ENCODE measurements around the gene SLC37A2. TPM values are rescaled to one million over a fixed set of nuclear protein-coding genes. Genes with fewer than 3 reads are reported as not detected.

SLC37A2 gene
- total RNA-seq, 1 experiment from 2014 or later: 5.1 TPM

DNA sequence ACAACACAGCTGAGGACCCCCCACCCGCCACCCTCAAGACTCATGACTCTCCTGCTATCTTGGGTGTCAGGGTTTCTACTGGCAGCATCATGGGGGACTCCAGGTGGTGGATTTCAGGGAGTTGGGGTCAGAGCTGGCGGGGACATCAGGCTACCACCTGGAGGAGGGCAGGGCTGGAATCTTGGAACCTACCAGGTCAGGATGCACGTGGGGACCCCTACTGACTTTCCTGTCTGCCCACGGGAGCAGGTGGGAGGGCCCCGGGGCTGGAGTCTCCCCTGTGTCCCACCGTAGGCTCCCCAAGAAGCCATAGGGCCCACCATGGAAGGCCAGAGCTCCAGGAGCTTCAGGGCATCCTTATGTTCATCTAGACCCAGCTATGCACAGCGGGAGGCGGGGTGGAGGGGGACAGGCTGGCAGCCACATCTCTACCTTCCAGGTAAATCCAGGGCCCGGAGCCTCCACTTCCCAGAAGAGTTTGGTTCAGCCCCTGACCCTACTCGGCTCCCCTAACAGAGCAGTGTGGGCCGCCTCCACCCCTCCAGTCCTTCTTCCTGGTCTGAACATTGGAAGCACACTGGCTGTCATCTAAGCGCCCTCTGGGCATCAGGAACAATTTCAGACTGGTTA is 10.0 kb downstream of the SLC37A2 start:
- ChIA-PET RAD21 (ENCODE audit: low non-redundant PET in 1 of 2, low total read pairs in 2 of 2, uncharacterized antibody in 2 of 2, unreplicated experiment in 2 of 2) (no interaction called here), POLR2A (no interaction called here), CTCF (no interaction called here)
- ATAC-seq (no peak), DNase-seq (ENCODE audit: low read depth, low spot score) (no peak)
- H3K79me2 ChIP-seq (ENCODE audit: insufficient read depth, low read length): no peaks in the 10 kb centered on the region
- H3K9ac ChIP-seq (ENCODE audit: low read length): no peak overlapping the region
- no TSS peak for BruUV-seq (replicated peaks)
- H3K4me1 ChIP-seq (ENCODE audit: control insufficient read depth in 1 of 2, insufficient read depth in 2 of 2, low read length in 2 of 2): peaks cover 20 to 45% of the 10 kb centered on the region in 2 experiments
- H3K27me3 ChIP-seq (ENCODE audit: insufficient read depth, low read length): no peaks in the 10 kb centered on the region
- no peak overlapping the region for H3K4me2 ChIP-seq (ENCODE audit: low read length)
- H3K4me3 ChIP-seq (replicated peaks in 1 of 2; ENCODE audit: low read depth in 1 of 2, low read length in 2 of 2): no peak overlapping the region
- H3K36me3 ChIP-seq (ENCODE audit: control insufficient read depth in 1 of 2, insufficient read depth in 2 of 2, low read length in 2 of 2): no peaks in the 10 kb centered on the region
- intact Hi-C loops (cut with micrococcal nuclease): no loop called here
- no peak overlapping the region for H3K27ac ChIP-seq (ENCODE audit: low read depth, low read length)
- no peaks in the 10 kb centered on the region for H3K9me3 ChIP-seq (ENCODE audit: control insufficient read depth in 1 of 2, insufficient read depth in 1 of 2, low read depth in 1 of 2, low read length in 2 of 2)
- H2AFZ ChIP-seq (ENCODE audit: low read depth, low read length, poor library complexity, severe bottlenecking): no peak overlapping the region
- no peaks in the 10 kb centered on the region for H3K9me2 ChIP-seq (ENCODE audit: insufficient read depth)
- H4K20me1 ChIP-seq (ENCODE audit: insufficient read depth): no peaks in the 10 kb centered on the region
- TF ChIP-seq, protein P1, sequence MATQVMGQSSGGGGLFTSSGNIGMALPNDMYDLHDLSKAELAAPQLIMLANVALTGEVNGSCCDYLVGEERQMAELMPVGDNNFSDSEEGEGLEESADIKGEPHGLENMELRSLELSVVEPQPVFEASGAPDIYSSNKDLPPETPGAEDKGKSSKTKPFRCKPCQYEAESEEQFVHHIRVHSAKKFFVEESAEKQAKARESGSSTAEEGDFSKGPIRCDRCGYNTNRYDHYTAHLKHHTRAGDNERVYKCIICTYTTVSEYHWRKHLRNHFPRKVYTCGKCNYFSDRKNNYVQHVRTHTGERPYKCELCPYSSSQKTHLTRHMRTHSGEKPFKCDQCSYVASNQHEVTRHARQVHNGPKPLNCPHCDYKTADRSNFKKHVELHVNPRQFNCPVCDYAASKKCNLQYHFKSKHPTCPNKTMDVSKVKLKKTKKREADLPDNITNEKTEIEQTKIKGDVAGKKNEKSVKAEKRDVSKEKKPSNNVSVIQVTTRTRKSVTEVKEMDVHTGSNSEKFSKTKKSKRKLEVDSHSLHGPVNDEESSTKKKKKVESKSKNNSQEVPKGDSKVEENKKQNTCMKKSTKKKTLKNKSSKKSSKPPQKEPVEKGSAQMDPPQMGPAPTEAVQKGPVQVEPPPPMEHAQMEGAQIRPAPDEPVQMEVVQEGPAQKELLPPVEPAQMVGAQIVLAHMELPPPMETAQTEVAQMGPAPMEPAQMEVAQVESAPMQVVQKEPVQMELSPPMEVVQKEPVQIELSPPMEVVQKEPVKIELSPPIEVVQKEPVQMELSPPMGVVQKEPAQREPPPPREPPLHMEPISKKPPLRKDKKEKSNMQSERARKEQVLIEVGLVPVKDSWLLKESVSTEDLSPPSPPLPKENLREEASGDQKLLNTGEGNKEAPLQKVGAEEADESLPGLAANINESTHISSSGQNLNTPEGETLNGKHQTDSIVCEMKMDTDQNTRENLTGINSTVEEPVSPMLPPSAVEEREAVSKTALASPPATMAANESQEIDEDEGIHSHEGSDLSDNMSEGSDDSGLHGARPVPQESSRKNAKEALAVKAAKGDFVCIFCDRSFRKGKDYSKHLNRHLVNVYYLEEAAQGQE (IDR thresholded peaks at IDR 0.05; ENCODE audit: low read depth): no peak
- TF ChIP-seq, protein P2, sequence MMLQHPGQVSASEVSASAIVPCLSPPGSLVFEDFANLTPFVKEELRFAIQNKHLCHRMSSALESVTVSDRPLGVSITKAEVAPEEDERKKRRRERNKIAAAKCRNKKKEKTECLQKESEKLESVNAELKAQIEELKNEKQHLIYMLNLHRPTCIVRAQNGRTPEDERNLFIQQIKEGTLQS (IDR thresholded peaks at IDR 0.05): no peak
- TF ChIP-seq EZH2 (IDR thresholded peaks at IDR 0.05) (no peak), ELF1 (IDR thresholded peaks at IDR 0.05; ENCODE audit: borderline replicate concordance, low read depth) (no peak), POLR2A (IDR thresholded peaks at IDR 0.05; ENCODE audit: borderline replicate concordance, extremely low read depth, insufficient read depth, insufficient read length) (no peak), ZFX (IDR thresholded peaks at IDR 0.05) (no peak), SIN3A (IDR thresholded peaks at IDR 0.05; ENCODE audit: low read depth) (no peak), CBX3 (IDR thresholded peaks at IDR 0.05; ENCODE audit: low read depth) (no peak), SP1 (IDR thresholded peaks at IDR 0.05; ENCODE audit: low read depth) (no peak), RAD21 (IDR thresholded peaks at IDR 0.05; ENCODE audit: low read depth) (no peak), EGR1 (IDR thresholded peaks at IDR 0.05; ENCODE audit: low read depth) (no peak), POLR2AphosphoS5 (IDR thresholded peaks at IDR 0.05; ENCODE audit: low read depth, low read length) (no peak), YY1 (IDR thresholded peaks at IDR 0.05; ENCODE audit: extremely low read depth, insufficient replicate concordance, low read depth, low read length) (no peak), SRF (IDR thresholded peaks at IDR 0.05; ENCODE audit: low read depth) (no peak), TCF7L2 (IDR thresholded peaks at IDR 0.05; ENCODE audit: borderline replicate concordance, extremely low read depth, insufficient read depth, insufficient read length) (no peak), EZH2phosphoT487 (IDR thresholded peaks at IDR 0.05; ENCODE audit: borderline replicate concordance) (no peak), ZNF274 (IDR thresholded peaks at IDR 0.05; ENCODE audit: low read depth, low read length) (no peak)
- TF ChIP-seq, protein P3, sequence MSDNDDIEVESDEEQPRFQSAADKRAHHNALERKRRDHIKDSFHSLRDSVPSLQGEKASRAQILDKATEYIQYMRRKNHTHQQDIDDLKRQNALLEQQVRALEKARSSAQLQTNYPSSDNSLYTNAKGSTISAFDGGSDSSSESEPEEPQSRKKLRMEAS (IDR thresholded peaks at IDR 0.05): no peak
- TF ChIP-seq, protein P4, sequence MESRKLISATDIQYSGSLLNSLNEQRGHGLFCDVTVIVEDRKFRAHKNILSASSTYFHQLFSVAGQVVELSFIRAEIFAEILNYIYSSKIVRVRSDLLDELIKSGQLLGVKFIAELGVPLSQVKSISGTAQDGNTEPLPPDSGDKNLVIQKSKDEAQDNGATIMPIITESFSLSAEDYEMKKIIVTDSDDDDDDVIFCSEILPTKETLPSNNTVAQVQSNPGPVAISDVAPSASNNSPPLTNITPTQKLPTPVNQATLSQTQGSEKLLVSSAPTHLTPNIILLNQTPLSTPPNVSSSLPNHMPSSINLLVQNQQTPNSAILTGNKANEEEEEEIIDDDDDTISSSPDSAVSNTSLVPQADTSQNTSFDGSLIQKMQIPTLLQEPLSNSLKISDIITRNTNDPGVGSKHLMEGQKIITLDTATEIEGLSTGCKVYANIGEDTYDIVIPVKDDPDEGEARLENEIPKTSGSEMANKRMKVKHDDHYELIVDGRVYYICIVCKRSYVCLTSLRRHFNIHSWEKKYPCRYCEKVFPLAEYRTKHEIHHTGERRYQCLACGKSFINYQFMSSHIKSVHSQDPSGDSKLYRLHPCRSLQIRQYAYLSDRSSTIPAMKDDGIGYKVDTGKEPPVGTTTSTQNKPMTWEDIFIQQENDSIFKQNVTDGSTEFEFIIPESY (IDR thresholded peaks at IDR 0.05; ENCODE audit: extremely low read depth, insufficient replicate concordance, low read length): no peak
- TF ChIP-seq, protein P5, sequence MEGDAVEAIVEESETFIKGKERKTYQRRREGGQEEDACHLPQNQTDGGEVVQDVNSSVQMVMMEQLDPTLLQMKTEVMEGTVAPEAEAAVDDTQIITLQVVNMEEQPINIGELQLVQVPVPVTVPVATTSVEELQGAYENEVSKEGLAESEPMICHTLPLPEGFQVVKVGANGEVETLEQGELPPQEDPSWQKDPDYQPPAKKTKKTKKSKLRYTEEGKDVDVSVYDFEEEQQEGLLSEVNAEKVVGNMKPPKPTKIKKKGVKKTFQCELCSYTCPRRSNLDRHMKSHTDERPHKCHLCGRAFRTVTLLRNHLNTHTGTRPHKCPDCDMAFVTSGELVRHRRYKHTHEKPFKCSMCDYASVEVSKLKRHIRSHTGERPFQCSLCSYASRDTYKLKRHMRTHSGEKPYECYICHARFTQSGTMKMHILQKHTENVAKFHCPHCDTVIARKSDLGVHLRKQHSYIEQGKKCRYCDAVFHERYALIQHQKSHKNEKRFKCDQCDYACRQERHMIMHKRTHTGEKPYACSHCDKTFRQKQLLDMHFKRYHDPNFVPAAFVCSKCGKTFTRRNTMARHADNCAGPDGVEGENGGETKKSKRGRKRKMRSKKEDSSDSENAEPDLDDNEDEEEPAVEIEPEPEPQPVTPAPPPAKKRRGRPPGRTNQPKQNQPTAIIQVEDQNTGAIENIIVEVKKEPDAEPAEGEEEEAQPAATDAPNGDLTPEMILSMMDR (IDR thresholded peaks at IDR 0.05 in 2 of 3, conservative IDR thresholded peaks at IDR 0.05 in 1 of 3; ENCODE audit: borderline replicate concordance in 1 of 3, insufficient read depth in 1 of 3, low read depth in 2 of 3, low read length in 2 of 3): no peak

Measured in HCT116 (cell line).